NCI-H1048 (cell line): ENCODE measurements around the gene OOSP4B.
"Not testable (repeated sequence)": the region's sequence is repeated elsewhere in the genome, so short reads cannot be mapped to it uniquely, and the experiment has no call there.

Experiments
- DNase-seq: peaks from one replicate; lab custom pipeline; 2025; lab: John Stamatoyannopoulos, UW

Gene OOSP4B

GRCh38 chr11:60059521-60060240, 42.7 kb downstream of the OOSP4B start:
- no peak for DNase-seq

GRCh38 chr11:60064111-60064510, 47.1 kb downstream of the OOSP4B start:
- DNase-seq, result no peak

- DNase-seq, result no peak
Observed at GRCh38 chr11:60065801-60066200, 48.8 kb downstream of the OOSP4B start.

GRCh38 chr11:60069450-60069849, 52.5 kb downstream of the OOSP4B start:
- DNase-seq, result no peak

GRCh38 chr11:60071644-60072043, 54.7 kb downstream of the OOSP4B start:
- DNase-seq, result not testable (repeated sequence)

- DNase-seq, result no peak
Observed at GRCh38 chr11:60077216-60077817, 60.3 kb downstream of the OOSP4B start.

- DNase-seq, result no peak
Observed at GRCh38 chr11:60077981-60078380, 61.0 kb downstream of the OOSP4B start.

GRCh38 chr11:60078745-60079144, 61.8 kb downstream of the OOSP4B start:
- no peak for DNase-seq

- no peak for DNase-seq
Observed at GRCh38 chr11:60080535-60080934, 63.6 kb downstream of the OOSP4B start.
